Osteocyte (in vitro differentiated cells): ENCODE measurements around the gene CHST3. TPM values are rescaled to one million over a fixed set of nuclear protein-coding genes. Genes with fewer than 3 reads are reported as not detected.
"Not testable (repeated sequence)": the region's sequence is repeated elsewhere in the genome, so short reads cannot be mapped to it uniquely, and the experiment has no call there.

ENCODE experiments used
- DNase-seq: peaks from one replicate; pipeline ENCODE4 v3.0.0; 2021; ENCODE audit warnings: mixed read lengths; ENCODE audit not compliant: unreplicated experiment; ENCODE audit errors: extremely low spot score
- H3K27ac Mint-ChIP-seq: one replicate; pipeline ENCODE4 v1.8.0; 2021; ENCODE audit warnings: mild to moderate bottlenecking, mixed read lengths; ENCODE audit not compliant: unreplicated experiment
- H3K27me3 Mint-ChIP-seq: one replicate; pipeline ENCODE4 v1.8.0; 2021; ENCODE audit warnings: mixed read lengths; ENCODE audit not compliant: unreplicated experiment
- H3K36me3 Mint-ChIP-seq: one replicate; pipeline ENCODE4 v1.8.0; 2021; ENCODE audit warnings: mixed read lengths; ENCODE audit not compliant: unreplicated experiment
- H3K4me1 Mint-ChIP-seq: one replicate; pipeline ENCODE4 v1.8.0; 2021; ENCODE audit warnings: mixed read lengths; ENCODE audit not compliant: unreplicated experiment
- H3K4me3 Mint-ChIP-seq: one replicate; pipeline ENCODE4 v1.8.0; 2021; ENCODE audit warnings: mild to moderate bottlenecking, moderate library complexity, mixed read lengths; ENCODE audit not compliant: unreplicated experiment
- H3K9me3 Mint-ChIP-seq: one replicate; pipeline ENCODE4 v1.8.0; 2021; ENCODE audit warnings: mixed read lengths; ENCODE audit not compliant: unreplicated experiment
- CTCF ChIP-seq: fragments of 200-600 bp; sonication (generic); IDR thresholded peaks from 2 replicates; pipeline ENCODE4 v1.5.0; 2021; ENCODE audit warnings: antibody characterized with exemption, mild to moderate bottlenecking, moderate library complexity
- long read RNA-seq: library from polyadenylated mRNA; unstranded; transcript quantifications from one replicate; pipeline ENCODE4 v2.0.0, GENCODE V29; 2021
- total RNA-seq: library from RNA; stranded (reverse); gene quantifications from 2 replicates; pipeline ENCODE4 v1.2.1, GENCODE V29; 2021

Gene CHST3
- 35.0 and 40.9 TPM in 2 replicates for total RNA-seq
- long read RNA-seq, partial matches to known transcripts = 0 of 16 reads
- long read RNA-seq, other reads (novel, unspliced or antisense) = 16 of 16 reads

GRCh38 chr10:71964098-71964742, at the start of gene CHST3:
TSS of gene CHST3 (plus strand) at chr10:71964395. CDS start at chr10:72005843, 41,448 bp downstream.
- Mint-ChIP-seq H3K9me3 (no peaks in the 10 kb centered on the region), H3K4me3 (peak within 1 kb of the TSS; percentile 98), H3K27ac (peak within 1 kb of the TSS; percentile 95), H3K27me3 (no peaks in the 10 kb centered on the region), H3K4me1 (peaks cover 44% of the 10 kb centered on the region), H3K36me3 (no peaks in the 10 kb centered on the region)
- peak; percentile 89 for DNase-seq
- no peak for TF ChIP-seq CTCF

GRCh38 chr10:71916827-71917226, 47.4 kb upstream of the CHST3 start:
- no peak for DNase-seq
- no peaks in the 10 kb centered on the region for H3K36me3 Mint-ChIP-seq
- no peak overlapping the region for H3K4me3 Mint-ChIP-seq
- H3K27me3 Mint-ChIP-seq = peaks cover 25% of the 10 kb centered on the region
- H3K4me1 Mint-ChIP-seq = peaks cover 8% of the 10 kb centered on the region
- no peak for TF ChIP-seq CTCF
- no peaks in the 10 kb centered on the region for H3K9me3 Mint-ChIP-seq
- H3K27ac Mint-ChIP-seq = no peak overlapping the region

- Mint-ChIP-seq H3K4me1 (peaks cover 8% of the 10 kb centered on the region), H3K9me3 (no peaks in the 10 kb centered on the region), H3K27me3 (peaks cover 29% of the 10 kb centered on the region), H3K36me3 (no peaks in the 10 kb centered on the region), H3K4me3 (no peak overlapping the region), H3K27ac (no peak overlapping the region)
- DNase-seq = no peak
- TF ChIP-seq CTCF = no peak
Observed at GRCh38 chr10:71918992-71919391, 45.2 kb upstream of the CHST3 start.

GRCh38 chr10:71919956-71920539, 44.1 kb upstream of the CHST3 start:
- H3K27ac Mint-ChIP-seq, H3K4me1 Mint-ChIP-seq, H3K36me3 Mint-ChIP-seq, H3K9me3 Mint-ChIP-seq, DNase-seq, H3K4me3 Mint-ChIP-seq: not testable (repeated sequence)
- peaks cover 23% of the 10 kb centered on the region for H3K27me3 Mint-ChIP-seq

- Mint-ChIP-seq H3K4me1 (peaks cover 8% of the 10 kb centered on the region), H3K27ac (no peak overlapping the region), H3K36me3 (no peaks in the 10 kb centered on the region), H3K27me3 (peaks cover 23% of the 10 kb centered on the region), H3K9me3 (no peaks in the 10 kb centered on the region), H3K4me3 (no peak overlapping the region)
- TF ChIP-seq CTCF = no peak
- no peak for DNase-seq
Observed at GRCh38 chr10:71920540-71921323, 43.5 kb upstream of the CHST3 start.
